ENCODE data around the gene FANCC. TPM values are rescaled to one million over a fixed set of nuclear protein-coding genes. Genes with fewer than 3 reads are reported as not detected.

Gene FANCC
- total and polyA plus RNA-seq, 2 of the 8 experiments (the other 6 are each of a cell fraction or from before 2014, with no cell fraction given) = 7.8 to 15.2 TPM

DNA sequence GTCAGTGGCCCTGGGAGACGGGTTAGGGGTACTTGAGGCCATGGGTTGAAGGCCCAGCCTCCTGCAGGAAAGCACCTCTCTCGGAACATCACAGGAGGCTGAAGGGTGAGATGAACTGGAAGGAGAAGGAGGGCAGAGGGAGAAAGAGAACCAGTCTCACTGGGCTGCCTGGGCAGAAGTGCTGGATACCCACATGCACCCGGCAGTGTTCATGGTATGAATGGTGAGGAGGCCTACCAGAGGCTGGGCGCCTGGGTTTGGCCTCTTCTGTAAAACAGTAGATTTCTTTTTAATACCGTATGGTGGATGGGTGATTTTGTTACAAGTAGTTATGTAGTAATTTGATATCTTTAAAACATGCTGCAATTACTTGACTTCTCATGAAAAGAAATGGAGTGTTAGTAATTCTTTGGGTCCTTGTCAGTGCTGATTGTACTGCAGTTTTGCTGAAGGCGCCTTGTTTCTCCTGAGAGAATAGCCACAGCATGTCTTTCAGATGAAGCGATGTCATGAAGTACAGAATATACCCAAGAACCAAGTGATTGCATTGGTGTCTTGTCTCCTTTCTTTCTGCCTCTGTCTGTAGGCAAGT, 258.6 kb downstream of the FANCC start:
- Histone ChIP-seq H3K79me1 (ENCODE audit: low read depth, low read length) (no peaks in the 10 kb centered on the region), H4K91ac (replicated peaks; ENCODE audit: insufficient read length, low read length) (no peak overlapping the region), H2BK20ac (ENCODE audit: low read length) (no peak overlapping the region), H3K4me1 (replicated peaks in 1 of 4; ENCODE audit: control insufficient read depth in 3 of 4, insufficient read depth in 4 of 4, low read length in 3 of 4) (peaks cover 3 to 12% (median 6%) of the 10 kb centered on the region in 4 experiments; a peak in 5 of 7 replicates), H3K4ac (replicated peaks; ENCODE audit: insufficient read length, low read depth, low read length) (no peak overlapping the region), H2BK120ac (replicated peaks; ENCODE audit: low read depth, low read length) (no peak overlapping the region), H3K14ac (ENCODE audit: insufficient read length) (no peak overlapping the region), H3K9me3 (ENCODE audit: insufficient read depth in 2 of 2, low read depth in 1 of 2, low read length in 1 of 2) (no peaks in the 10 kb centered on the region), H3K18ac (ENCODE audit: extremely low read depth, low read length) (no peak overlapping the region), H2BK5ac (ENCODE audit: low read depth, low read length) (no peak overlapping the region), H2AFZ (ENCODE audit: low read length) (no peak overlapping the region), H3K27me3 (replicated peaks in 1 of 4; ENCODE audit: control insufficient read depth in 3 of 4, extremely low read depth in 1 of 4, insufficient read depth in 3 of 4, low read length in 3 of 4) (no peaks in the 10 kb centered on the region; a peak in 1 of 7 replicates), H3K4me2 (ENCODE audit: insufficient read depth in 1 of 2, low read depth in 2 of 2, low read length in 2 of 2) (no peak overlapping the region), H3K9ac (replicated peaks in 1 of 4; ENCODE audit: extremely low read depth in 1 of 4, low read depth in 3 of 4, low read length in 3 of 4) (peak overlapping the region in 1 of 4 experiments; percentile 18; a peak in 1 of 7 replicates), H3K23ac (ENCODE audit: insufficient read length) (no peak overlapping the region), H3K27ac (ENCODE audit: low read depth, low read length) (no peak overlapping the region), H4K5ac (ENCODE audit: insufficient read length, low read depth, low read length) (no peak overlapping the region), H2BK15ac (ENCODE audit: low read length) (no peak overlapping the region), H4K20me1 (replicated peaks in 1 of 2; ENCODE audit: control insufficient read depth in 1 of 2, insufficient read depth in 2 of 2, low read length in 2 of 2) (no peaks in the 10 kb centered on the region), H4K8ac (ENCODE audit: extremely low read depth, insufficient read depth, low read length) (no peak overlapping the region), H3K56ac (replicated peaks; ENCODE audit: insufficient read length, low read depth, low read length) (no peak overlapping the region), H2BK12ac (ENCODE audit: low read depth, low read length) (no peak overlapping the region), H3K79me2 (ENCODE audit: control insufficient read depth in 1 of 2, insufficient read depth in 2 of 2, low read length in 2 of 2) (no peaks in the 10 kb centered on the region), H3K4me3 (ENCODE audit: extremely low read depth in 1 of 4, insufficient read depth in 2 of 4, low read depth in 3 of 4, low read length in 4 of 4) (no peak overlapping the region), H2AK5ac (ENCODE audit: low read depth, low read length) (no peak overlapping the region), H3K36me3 (ENCODE audit: control insufficient read depth in 2 of 4, insufficient read depth in 4 of 4, low read length in 3 of 4) (no peaks in the 10 kb centered on the region), H3K23me2 (ENCODE audit: low read depth, low read length) (no peaks in the 10 kb centered on the region)
- DNase-seq (ENCODE audit: low read depth in 1 of 2, low spot score in 2 of 2) = no peak
- POLR2A ChIA-PET (ENCODE audit: partially characterized antibody) = no interaction called here
- FAIRE-seq = no peak
- CTCF ChIA-PET (ENCODE audit: partially characterized antibody) = no interaction called here
- 91% methylated on average over 7 of the region's 7 CpGs; no CpG with 5 or more reads in 1 of the 2 experiments for WGBS, 2 experiments (ENCODE audit: extremely low coverage in 1 of 2, insufficient coverage in 1 of 2, insufficient read length in 1 of 2, insufficient replicate concordance in 2 of 2, low coverage in 1 of 2, low lambda C conversion rate in 2 of 2, missing lambda C conversion rate in 1 of 2)
- TF ChIP-seq E2F6 (IDR thresholded peaks at IDR 0.05) = no peak
- no peak for TF ChIP-seq ZNF274 (IDR thresholded peaks at IDR 0.05; ENCODE audit: borderline replicate concordance, extremely low read depth, low read length)
- TF ChIP-seq, protein P1, sequence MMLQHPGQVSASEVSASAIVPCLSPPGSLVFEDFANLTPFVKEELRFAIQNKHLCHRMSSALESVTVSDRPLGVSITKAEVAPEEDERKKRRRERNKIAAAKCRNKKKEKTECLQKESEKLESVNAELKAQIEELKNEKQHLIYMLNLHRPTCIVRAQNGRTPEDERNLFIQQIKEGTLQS (IDR thresholded peaks at IDR 0.05; ENCODE audit: insufficient read depth, low read depth, low read length) = no peak
- TF ChIP-seq EZH2 (IDR thresholded peaks at IDR 0.05; ENCODE audit: low read depth, low read length, severe bottlenecking) = no peak
- no peak for TF ChIP-seq CHD2 (IDR thresholded peaks at IDR 0.05; ENCODE audit: low read length)
